Measurements from ENCODE around the gene C1orf167. TPM values are rescaled to one million over a fixed set of nuclear protein-coding genes. Genes with fewer than 3 reads are reported as not detected.

C1orf167 gene, protein sequence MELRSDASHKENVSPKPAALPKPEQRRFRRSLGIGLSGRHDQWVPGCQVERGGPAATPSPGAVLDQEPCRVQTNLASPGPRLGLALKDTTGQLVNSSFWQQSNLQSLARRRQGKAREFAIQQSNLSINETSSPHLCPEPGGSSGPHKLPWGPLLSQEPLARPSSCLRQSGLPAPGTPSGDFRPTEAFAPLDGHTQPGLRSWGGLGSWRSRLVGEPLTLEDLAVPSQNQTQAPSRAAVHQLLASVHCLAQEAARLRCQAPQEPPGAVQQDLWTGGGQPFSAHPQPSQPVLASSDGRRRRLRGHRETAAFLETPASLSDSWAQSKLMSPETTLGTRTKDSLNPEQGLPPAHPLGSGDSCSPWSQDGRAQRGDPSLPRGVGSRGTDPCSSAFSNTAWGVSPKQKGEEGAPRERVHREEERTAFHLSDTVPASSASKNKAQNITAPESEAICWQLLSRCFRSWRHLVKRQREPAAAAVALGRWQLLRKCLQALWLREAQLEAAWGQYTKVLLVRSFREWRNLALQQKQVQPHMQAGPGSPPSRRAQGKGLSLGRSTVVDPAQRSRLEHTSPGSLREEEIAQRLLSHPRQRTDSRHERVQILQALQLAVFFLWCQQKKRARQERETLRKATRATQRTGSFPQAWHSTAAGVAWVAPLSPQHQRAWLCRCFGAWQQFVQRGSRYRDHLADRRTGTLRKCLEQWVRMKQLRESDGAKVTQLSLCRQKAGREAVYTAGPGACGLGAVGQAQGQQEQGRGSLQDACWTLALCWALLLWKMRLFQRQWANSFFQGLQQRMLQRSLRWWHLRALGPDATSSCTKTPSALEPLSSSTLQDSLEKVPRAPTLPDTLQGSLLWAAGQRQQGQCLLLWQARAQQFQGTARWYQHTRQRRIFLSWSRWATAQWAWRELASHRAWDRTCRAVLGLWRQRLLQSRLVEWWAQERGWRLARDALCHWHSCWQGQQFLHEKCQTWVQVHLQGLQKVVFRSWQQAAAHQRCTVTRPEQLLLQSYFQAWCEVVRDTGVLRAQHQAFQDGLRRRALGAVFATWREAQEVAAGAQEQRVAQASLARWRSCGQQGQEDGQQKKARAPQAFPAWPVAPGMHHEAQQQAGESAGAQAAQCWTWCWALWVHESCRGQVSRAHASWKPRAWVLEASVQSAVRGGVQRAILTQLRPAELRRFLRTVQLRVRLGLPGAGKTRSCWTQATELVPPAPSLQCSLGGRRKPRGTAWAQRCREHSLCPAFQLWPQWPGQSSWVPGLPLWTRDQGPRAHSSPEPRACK (N-terminal part only)
- not detected in 2 replicates for polyA plus RNA-seq

DNA sequence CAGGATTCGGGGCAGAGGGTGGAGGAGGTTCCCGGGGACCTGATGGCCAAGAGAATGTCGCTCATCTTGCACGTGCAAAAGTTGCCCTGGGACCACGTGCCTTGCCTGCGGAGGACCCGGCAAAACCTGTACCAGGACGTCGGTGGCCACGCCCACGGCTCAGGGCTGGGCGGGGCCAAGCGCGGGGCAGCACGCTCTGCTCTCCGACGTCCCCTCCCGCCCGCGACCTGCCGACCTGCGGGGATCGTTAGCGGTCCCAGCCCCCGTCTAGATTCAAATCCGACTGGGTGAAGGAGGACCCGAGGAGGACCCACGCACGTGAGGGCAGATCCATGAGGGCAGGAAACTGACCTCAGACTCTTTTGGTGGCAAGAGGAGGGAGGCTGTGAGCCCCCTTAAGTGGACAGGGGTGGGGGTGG lies at the start of gene C1orf167:
TSS of gene C1orf167 (plus strand) at position 206 of the 419 bp plus-strand sequence. CDS start 2,208 bp downstream, outside the sequence.

DNA sequence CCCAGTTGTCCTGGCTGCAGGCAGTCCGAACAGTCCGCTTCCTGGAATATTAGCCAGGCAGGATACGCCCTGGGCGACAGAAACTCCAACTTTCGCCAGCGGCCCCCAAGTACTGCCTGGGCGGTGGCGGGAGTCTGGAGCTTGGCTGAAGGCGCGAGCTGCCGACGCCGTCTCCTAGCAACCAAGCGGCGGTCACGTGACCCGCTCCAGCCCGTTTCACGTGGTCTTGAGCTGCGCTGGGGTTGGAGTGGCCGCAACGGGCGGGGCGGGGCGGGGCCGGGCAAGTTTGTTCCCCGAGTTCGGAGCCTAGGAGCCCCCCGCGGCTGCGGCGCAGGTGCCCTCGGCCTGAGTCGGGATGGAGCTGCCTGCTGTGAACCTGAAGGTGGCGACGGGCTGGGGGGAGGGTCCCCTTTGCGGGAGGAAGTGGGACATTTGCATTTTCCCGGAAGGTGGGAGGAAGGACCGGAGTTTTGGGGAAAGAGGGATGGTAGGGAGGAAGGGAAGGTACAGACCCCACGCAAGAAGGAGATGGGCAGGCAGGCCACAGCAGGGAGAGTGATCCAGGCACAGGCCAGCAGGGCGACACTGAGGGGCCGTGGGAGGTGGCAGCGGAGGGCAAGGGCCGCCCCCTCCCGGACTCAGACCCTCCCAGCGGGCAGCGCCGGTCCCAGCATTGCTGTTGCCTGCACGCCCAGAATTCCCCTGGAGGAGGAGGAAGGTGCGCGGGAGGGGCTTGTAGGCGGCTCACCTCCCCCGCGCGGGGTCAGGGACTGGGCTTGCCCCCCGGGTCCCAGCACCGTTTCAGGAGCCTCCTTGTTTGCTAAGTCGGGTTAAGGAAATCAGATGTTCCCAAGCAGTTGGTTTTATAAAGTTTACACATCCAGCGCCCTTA lies 25.9 kb upstream of the C1orf167 start, which contains the start of gene AGTRAP:
TSS of gene AGTRAP (plus strand) at position 283 of the 892 bp plus-strand sequence. CDS start at position 356, 73 bp downstream.

DNA sequence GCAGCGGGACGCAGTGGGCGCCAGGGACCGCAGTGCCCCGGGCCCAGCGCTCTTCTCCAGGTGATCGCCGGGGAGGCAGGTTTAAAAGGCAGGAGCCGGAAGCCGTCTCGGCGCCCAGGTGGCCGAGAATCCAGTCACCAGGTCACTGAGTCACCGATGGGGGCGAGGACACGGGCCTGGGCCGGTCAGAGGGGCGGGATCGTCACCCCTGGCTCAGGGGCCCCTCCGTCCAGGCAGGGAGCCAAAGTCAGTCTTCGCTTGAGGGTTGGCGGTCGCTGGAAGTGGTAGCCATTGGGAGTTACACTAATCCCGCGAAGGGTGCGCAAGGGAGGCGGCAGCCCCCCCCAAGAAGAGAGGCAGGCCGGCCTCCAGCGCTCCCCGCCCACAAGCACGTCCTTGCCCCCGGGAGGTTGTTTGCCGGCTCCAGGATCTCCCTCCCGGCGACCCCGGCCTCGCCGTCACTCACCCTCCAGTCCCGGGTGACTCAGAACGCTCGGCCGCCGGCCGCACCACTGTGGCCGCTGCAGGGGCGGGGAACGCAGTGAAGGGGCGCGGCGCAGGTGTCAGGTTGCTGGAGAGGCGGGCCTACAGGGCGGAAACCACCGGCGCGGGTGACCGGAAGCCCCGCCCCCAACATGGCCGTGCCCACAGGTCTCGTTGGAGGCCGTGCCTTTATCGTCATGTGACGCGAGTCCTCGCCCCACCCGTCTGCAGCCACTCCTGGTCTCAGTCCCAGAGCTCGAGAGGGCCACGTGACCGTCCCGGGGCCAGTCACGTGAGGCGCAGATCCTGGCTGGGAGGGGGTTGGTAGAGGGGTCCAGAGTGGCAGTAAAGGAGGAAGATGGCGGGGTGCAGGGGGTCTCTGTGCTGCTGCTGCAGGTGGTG lies 43.7 kb downstream of the C1orf167 start, which contains the start of the genes CLCN6 and MTHFR:
TSS of gene CLCN6 (plus strand) at position 770 of the 885 bp plus-strand sequence. CDS start at position 842, 72 bp downstream.
TSS of gene MTHFR (minus strand) at position 543 of the 885 bp plus-strand sequence. CDS start 2,848 bp downstream, outside the sequence.

Other genes starting within 250 kb of the C1orf167 start
- gene FBXO2, start 107.8 kb upstream of the C1orf167 start, polyA plus RNA-seq: 19.1 and 20.4 TPM in 2 replicates
- 11.0 and 17.4 TPM in 2 replicates for gene FBXO44, start 107.3 kb upstream of the C1orf167 start, polyA plus RNA-seq
- 2.0 and 2.2 TPM in 2 replicates for gene FBXO6, start 98.0 kb upstream of the C1orf167 start, polyA plus RNA-seq
- 6.3 and 13.7 TPM in 2 replicates for gene MAD2L2, start 81.0 kb upstream of the C1orf167 start, polyA plus RNA-seq
- gene DRAXIN, start 70.5 kb upstream of the C1orf167 start, polyA plus RNA-seq: not detected in 2 replicates
- gene AGTRAP, start 26.1 kb upstream of the C1orf167 start, polyA plus RNA-seq: 1.8 and 1.9 TPM in 2 replicates
- gene MTHFR, start 43.8 kb downstream of the C1orf167 start, polyA plus RNA-seq: 0.34 and 0.98 TPM in 2 replicates
- 10.5 and 11.9 TPM in 2 replicates for gene CLCN6, start 44.0 kb downstream of the C1orf167 start, polyA plus RNA-seq
- gene NPPA, start 85.6 kb downstream of the C1orf167 start, polyA plus RNA-seq: 1.8 TPM in 1 of 2 replicates, not detected in the other
- 1.8 TPM in 1 of 2 replicates, not detected in the other for gene NPPB, start 96.8 kb downstream of the C1orf167 start, polyA plus RNA-seq
- gene KIAA2013, start 164.2 kb downstream of the C1orf167 start, polyA plus RNA-seq: 2.0 and 7.0 TPM in 2 replicates
- gene PLOD1, start 172.5 kb downstream of the C1orf167 start, polyA plus RNA-seq: 12.0 and 21.7 TPM in 2 replicates
- gene MFN2, start 218.3 kb downstream of the C1orf167 start, polyA plus RNA-seq: 16.6 and 16.8 TPM in 2 replicates